BLaER1 (cell line): ENCODE measurements around the gene IGSF1.

Source experiments
- H3K27ac ChIP-seq: shearing (Covaris generic); formaldehyde crosslinking; 2 replicates; pipeline ENCODE4 v1.8.1; 2022
- H3K27me3 ChIP-seq: shearing (Covaris generic); formaldehyde crosslinking; 2 replicates; pipeline ENCODE4 v1.8.1; 2022
- H3K36me3 ChIP-seq: shearing (Covaris generic); formaldehyde crosslinking; 2 replicates; pipeline ENCODE4 v1.8.1; 2022
- H3K4me1 ChIP-seq: shearing (Covaris generic); formaldehyde crosslinking; 2 replicates; pipeline ENCODE4 v1.8.1; 2022
- H3K4me2 ChIP-seq: shearing (Covaris generic); formaldehyde crosslinking; 2 replicates; pipeline ENCODE4 v1.8.1; 2022
- H3K4me3 ChIP-seq: shearing (Covaris generic); formaldehyde crosslinking; 2 replicates; pipeline ENCODE4 v1.8.1; 2022
- H3K9ac ChIP-seq: shearing (Covaris generic); formaldehyde crosslinking; 2 replicates; pipeline ENCODE4 v1.8.1; 2022
- H3K9me3 ChIP-seq: shearing (Covaris generic); formaldehyde crosslinking; 2 replicates; pipeline ENCODE4 v1.8.1; 2022
- H4K20me1 ChIP-seq: shearing (Covaris generic); formaldehyde crosslinking; 2 replicates; pipeline ENCODE4 v1.8.1; 2022
- Cebpa-rat ChIP-seq: shearing (Covaris generic); IDR thresholded peaks from 2 replicates; pipeline ENCODE4 v1.8.1; 2022

IGSF1 gene, protein sequence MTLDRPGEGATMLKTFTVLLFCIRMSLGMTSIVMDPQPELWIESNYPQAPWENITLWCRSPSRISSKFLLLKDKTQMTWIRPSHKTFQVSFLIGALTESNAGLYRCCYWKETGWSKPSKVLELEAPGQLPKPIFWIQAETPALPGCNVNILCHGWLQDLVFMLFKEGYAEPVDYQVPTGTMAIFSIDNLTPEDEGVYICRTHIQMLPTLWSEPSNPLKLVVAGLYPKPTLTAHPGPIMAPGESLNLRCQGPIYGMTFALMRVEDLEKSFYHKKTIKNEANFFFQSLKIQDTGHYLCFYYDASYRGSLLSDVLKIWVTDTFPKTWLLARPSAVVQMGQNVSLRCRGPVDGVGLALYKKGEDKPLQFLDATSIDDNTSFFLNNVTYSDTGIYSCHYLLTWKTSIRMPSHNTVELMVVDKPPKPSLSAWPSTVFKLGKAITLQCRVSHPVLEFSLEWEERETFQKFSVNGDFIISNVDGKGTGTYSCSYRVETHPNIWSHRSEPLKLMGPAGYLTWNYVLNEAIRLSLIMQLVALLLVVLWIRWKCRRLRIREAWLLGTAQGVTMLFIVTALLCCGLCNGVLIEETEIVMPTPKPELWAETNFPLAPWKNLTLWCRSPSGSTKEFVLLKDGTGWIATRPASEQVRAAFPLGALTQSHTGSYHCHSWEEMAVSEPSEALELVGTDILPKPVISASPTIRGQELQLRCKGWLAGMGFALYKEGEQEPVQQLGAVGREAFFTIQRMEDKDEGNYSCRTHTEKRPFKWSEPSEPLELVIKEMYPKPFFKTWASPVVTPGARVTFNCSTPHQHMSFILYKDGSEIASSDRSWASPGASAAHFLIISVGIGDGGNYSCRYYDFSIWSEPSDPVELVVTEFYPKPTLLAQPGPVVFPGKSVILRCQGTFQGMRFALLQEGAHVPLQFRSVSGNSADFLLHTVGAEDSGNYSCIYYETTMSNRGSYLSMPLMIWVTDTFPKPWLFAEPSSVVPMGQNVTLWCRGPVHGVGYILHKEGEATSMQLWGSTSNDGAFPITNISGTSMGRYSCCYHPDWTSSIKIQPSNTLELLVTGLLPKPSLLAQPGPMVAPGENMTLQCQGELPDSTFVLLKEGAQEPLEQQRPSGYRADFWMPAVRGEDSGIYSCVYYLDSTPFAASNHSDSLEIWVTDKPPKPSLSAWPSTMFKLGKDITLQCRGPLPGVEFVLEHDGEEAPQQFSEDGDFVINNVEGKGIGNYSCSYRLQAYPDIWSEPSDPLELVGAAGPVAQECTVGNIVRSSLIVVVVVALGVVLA (N-terminal part only)

DNA sequence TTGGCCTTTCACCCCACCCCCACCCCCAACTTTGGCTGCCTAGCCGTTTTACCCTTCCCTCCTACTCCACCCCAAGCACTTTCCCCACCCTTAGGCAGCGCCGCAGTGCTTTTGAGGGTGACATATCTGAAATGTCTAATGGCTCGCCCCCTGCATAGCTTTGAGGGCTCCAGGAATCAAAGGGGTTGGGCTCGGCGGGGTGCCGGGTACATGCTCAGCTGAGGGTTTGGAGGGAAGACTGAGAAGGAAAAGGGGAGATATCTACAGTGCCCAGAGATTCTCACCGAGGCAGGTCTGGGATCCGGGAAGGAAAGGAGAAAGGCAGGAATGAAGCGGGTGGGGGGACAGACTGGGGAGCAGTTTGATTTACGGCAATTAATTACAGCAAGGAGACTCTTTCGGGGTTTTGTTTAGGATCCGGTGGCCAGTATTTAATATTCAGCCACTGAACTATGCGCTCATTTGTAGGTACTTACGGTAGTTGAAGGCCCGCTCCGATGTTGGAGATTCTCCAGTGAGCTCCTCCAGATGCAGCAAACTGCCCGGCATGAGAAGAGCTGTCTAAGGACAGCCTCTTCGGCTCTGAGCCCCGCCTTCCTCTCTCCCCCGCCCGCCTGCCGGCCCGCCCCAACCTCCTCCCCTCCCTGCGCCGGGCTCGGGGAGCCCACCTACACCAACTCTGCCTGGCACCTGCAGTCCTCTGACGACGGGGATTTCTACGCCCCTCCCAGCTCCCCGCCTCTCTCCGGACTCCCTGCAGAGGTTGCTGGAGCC is at the start of gene IGSF1:
IGSF1 (minus strand) TSS at position 569 of the 774 bp plus-strand sequence. CDS start 2,632 bp downstream, outside the sequence.
- Histone ChIP-seq H4K20me1 (peaks cover 5% of the 10 kb centered on the region; the same call in 1 of the 2 replicates), H3K27me3 (peaks cover 86% of the 10 kb centered on the region), H3K4me1 (no peaks in the 10 kb centered on the region), H3K9ac (no peak within 1 kb of the TSS), H3K9me3 (no peaks in the 10 kb centered on the region), H3K36me3 (no peaks in the 10 kb centered on the region), H3K4me2 (no peak within 1 kb of the TSS), H3K27ac (no peak within 1 kb of the TSS), H3K4me3 (no peak within 1 kb of the TSS)
- no peak for TF ChIP-seq Cebpa-rat

DNA sequence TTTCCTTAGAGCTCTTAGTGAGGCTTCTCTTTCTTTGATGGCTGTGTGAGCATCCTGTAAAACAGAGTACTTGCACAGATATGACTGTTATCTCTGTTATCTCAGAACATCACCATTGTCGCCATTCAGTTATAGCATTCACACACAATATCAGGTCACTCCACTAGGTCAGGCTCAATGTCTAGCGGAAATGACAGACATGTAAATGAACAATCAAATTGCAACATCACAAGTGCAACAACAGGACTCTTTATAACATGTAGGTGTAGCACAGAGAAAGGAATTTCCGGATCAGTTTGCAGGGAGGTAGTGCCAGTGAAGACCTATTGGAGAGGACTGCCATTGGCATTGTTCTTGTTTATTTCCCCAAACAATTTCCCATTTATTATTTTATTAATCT is 43.2 kb upstream of the IGSF1 start:
- H3K9ac ChIP-seq, result no peak overlapping the region
- peaks cover 62% of the 10 kb centered on the region for H3K27me3 ChIP-seq
- H3K4me2 ChIP-seq, result no peak overlapping the region
- no peaks in the 10 kb centered on the region for H3K36me3 ChIP-seq
- no peak for TF ChIP-seq Cebpa-rat
- no peak overlapping the region for H3K4me3 ChIP-seq
- H4K20me1 ChIP-seq, result no peaks in the 10 kb centered on the region
- no peak overlapping the region for H3K27ac ChIP-seq
- H3K9me3 ChIP-seq, result no peaks in the 10 kb centered on the region
- H3K4me1 ChIP-seq, result no peaks in the 10 kb centered on the region

DNA sequence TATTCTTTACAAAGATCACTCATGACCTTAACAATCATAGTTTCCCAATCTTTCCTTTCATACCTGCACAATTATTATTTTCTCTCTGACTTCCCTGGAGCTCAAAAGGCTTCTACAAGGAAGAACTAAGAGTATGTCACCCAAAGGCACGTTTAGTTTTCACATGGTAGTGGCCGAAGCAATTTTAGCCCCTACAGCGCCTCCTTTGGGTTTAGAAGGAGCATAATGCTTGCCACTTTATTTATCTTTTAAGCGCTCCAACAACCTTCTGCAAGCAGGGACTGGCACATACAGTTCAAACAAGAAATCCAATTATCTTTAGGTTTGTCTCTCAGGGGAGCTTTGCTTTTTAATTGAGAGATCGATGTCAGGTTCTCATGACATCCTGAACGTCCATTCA is 42.0 kb upstream of the IGSF1 start:
- H3K36me3 ChIP-seq, result no peaks in the 10 kb centered on the region
- H3K9me3 ChIP-seq, result no peaks in the 10 kb centered on the region
- no peak overlapping the region for H3K4me3 ChIP-seq
- no peak overlapping the region for H3K27ac ChIP-seq
- no peak overlapping the region for H3K4me2 ChIP-seq
- no peak overlapping the region for H3K9ac ChIP-seq
- H4K20me1 ChIP-seq, result no peaks in the 10 kb centered on the region
- TF ChIP-seq Cebpa-rat, result no peak
- H3K27me3 ChIP-seq, result peaks cover 57% of the 10 kb centered on the region
- H3K4me1 ChIP-seq, result no peaks in the 10 kb centered on the region

DNA sequence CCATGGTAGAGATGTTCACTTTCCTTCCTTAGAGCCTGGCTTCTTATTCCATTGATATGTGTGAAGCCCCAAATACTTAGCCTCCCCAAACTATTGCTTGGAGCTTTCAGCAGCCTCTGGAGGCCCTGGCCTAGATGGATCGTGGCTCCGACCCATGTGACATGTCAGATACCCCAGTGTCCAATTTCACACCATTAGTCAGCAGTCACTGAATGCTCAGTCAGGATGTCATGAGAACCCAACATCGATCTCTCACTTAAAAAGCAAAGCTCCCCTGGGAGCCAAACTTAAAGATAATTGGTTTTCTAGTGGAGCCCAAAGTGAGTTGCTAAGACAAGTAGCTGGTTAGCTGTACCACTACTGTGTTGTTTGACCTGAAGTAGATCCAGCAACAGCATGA is 41.6 kb upstream of the IGSF1 start:
- Histone ChIP-seq H4K20me1 (no peaks in the 10 kb centered on the region), H3K9me3 (no peaks in the 10 kb centered on the region)
- TF ChIP-seq Cebpa-rat, result no peak

DNA sequence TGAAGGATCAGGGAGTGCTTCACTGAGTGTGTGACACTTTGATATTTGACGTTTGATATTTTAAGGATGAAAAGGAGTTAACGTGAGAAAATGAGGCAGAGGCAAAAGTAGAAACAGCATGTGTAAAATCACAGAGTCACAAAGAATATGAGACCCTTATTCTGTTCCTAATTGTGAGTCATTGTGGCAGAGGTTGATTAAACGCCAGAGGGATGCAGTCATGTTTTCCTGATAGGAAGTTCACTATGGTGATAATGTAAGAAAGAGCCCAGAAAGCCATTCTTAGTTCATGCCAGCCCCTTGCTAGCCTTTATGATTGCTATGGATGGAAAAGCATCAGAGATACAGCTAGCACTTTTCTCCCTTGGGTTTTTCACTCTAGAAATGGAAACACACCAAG is 33.5 kb upstream of the IGSF1 start:
- H3K4me1 ChIP-seq, result no peaks in the 10 kb centered on the region
- H3K27ac ChIP-seq, result no peak overlapping the region
- peaks cover 81% of the 10 kb centered on the region for H3K27me3 ChIP-seq
- H3K36me3 ChIP-seq, result no peaks in the 10 kb centered on the region
- H3K4me2 ChIP-seq, result no peak overlapping the region
- no peak overlapping the region for H3K4me3 ChIP-seq
- no peak for TF ChIP-seq Cebpa-rat
- no peaks in the 10 kb centered on the region; the same call in 1 of the 2 replicates for H4K20me1 ChIP-seq
- H3K9me3 ChIP-seq, result no peaks in the 10 kb centered on the region
- H3K9ac ChIP-seq, result no peak overlapping the region

More for the DNA sequence above, 41.6 kb upstream of the IGSF1 start:
- H3K4me1 ChIP-seq, result no peaks in the 10 kb centered on the region
- peaks cover 59% of the 10 kb centered on the region for H3K27me3 ChIP-seq
- no peak overlapping the region for H3K4me3 ChIP-seq
- no peak overlapping the region for H3K4me2 ChIP-seq
- no peak overlapping the region for H3K9ac ChIP-seq
- no peak overlapping the region for H3K27ac ChIP-seq
- H3K36me3 ChIP-seq, result no peaks in the 10 kb centered on the region

DNA sequence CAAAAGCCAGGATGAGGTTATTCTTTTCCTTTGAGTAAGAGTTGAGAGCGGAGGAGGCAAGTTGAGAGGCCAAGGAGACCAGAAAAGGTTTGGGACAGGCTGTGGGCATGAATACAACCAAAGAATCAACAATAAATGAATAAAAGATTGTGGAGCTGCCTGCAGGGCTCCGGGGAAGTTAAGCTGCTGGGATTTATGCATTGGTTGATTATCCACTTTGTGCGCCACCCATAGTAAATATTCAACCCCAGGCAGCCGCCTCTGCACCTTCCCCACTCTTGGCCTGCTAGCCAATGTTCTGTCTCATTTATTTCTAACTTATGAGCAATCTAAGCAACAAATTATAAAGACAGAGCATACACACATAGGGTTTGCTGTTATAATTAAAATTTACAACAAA is 28.2 kb upstream of the IGSF1 start:
- no peaks in the 10 kb centered on the region for H3K4me1 ChIP-seq
- H3K9ac ChIP-seq, result no peak overlapping the region
- H3K36me3 ChIP-seq, result no peaks in the 10 kb centered on the region
- no peak overlapping the region for H3K27ac ChIP-seq
- no peak overlapping the region for H3K4me2 ChIP-seq
- H3K4me3 ChIP-seq, result no peak overlapping the region
- no peak for TF ChIP-seq Cebpa-rat
- H3K27me3 ChIP-seq, result peaks cover 79% of the 10 kb centered on the region
- H4K20me1 ChIP-seq, result no peaks in the 10 kb centered on the region; the same call in 1 of the 2 replicates
- no peaks in the 10 kb centered on the region for H3K9me3 ChIP-seq

DNA sequence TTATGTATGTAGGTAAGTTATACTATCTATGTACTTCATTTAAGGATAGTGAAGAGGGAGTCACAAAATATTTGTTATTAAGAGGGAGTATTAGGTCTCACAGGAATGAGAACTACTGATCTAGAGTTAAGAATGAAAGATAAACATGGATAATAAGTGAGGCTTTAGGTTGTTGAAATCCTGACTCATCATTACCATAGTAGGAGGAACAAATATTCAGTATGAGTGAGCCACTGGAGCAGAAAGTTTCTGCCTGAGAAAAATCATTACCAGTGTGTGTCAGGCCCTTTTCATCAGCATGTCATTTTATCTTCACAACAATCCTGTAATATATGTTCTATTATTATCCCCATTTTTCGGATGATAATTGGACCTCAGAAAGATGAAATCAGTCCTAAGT is 27.2 kb upstream of the IGSF1 start:
- H3K4me3 ChIP-seq, result no peak overlapping the region
- H3K4me2 ChIP-seq, result no peak overlapping the region
- no peaks in the 10 kb centered on the region for H3K36me3 ChIP-seq
- H3K9me3 ChIP-seq, result no peaks in the 10 kb centered on the region
- no peaks in the 10 kb centered on the region; the same call in 1 of the 2 replicates for H4K20me1 ChIP-seq
- no peaks in the 10 kb centered on the region for H3K4me1 ChIP-seq
- peaks cover 73% of the 10 kb centered on the region for H3K27me3 ChIP-seq
- H3K27ac ChIP-seq, result no peak overlapping the region
- no peak overlapping the region for H3K9ac ChIP-seq
- TF ChIP-seq Cebpa-rat, result no peak

DNA sequence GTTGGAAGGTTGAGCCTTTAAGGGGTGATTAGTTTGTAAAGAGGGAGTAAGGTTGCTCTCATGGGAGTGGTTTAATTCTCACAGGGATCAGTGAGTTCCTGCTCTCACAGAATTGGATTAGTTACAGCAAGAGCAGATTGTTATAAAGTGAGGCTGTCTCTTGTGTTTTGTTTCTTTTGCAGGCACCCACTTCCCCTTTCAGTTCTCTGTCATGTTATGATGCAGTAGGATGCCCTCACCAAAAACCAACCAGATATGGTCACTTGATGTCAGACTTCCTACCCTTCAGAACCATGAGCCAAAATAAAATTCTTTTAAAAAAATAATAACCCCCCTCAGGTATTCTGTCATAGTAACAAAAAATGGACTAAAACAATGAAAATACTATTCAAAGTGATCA is 19.9 kb upstream of the IGSF1 start:
- Histone ChIP-seq H3K4me1 (no peaks in the 10 kb centered on the region), H3K9ac (no peak overlapping the region), H4K20me1 (no peaks in the 10 kb centered on the region), H3K4me2 (no peak overlapping the region), H3K27me3 (peaks cover 57% of the 10 kb centered on the region), H3K9me3 (no peaks in the 10 kb centered on the region), H3K27ac (no peak overlapping the region), H3K4me3 (no peak overlapping the region), H3K36me3 (no peaks in the 10 kb centered on the region)
- no peak for TF ChIP-seq Cebpa-rat

DNA sequence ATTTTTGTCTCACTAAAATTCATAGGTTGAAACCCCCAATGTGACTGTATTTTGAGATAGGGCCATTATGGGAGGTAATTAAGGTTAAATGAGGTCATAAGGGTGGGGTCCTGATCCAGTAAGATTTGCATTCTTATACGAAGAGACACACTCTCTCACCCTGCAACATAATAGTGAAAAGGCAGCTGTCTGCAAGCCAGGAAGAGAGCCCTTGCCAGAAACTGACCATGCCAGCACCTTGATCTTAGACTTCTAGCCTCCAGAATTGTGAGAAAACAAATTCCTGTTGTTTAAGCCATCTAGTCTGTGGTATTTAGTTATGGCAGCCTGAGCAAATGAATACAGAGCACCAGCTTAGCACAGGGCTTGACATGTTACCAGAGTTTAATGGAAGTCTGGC is 17.5 kb upstream of the IGSF1 start:
- Histone ChIP-seq H3K9me3 (no peaks in the 10 kb centered on the region), H4K20me1 (peaks cover 8% of the 10 kb centered on the region; the same call in 1 of the 2 replicates), H3K27me3 (peaks cover 71% of the 10 kb centered on the region), H3K27ac (no peak overlapping the region), H3K4me1 (no peaks in the 10 kb centered on the region), H3K36me3 (no peaks in the 10 kb centered on the region), H3K9ac (no peak overlapping the region), H3K4me3 (no peak overlapping the region), H3K4me2 (no peak overlapping the region)
- no peak for TF ChIP-seq Cebpa-rat
